Upper lobe of left lung (tissue), 6 donors: ENCODE results near the gene IL10RA. TPM values are rescaled to one million over a fixed set of nuclear protein-coding genes. Genes with fewer than 3 reads are reported as not detected.
"Not testable (repeated sequence)": the region's sequence is repeated elsewhere in the genome, so short reads cannot be mapped to it uniquely, and the experiment has no call there.

Experiments
- ATAC-seq, 2 donors: fragments of 200-7000 bp; cut with Tn5 transposase; one replicate each; pipeline ENCODE4 v1.9.1; 2022; ENCODE audit warnings: mild to moderate bottlenecking in 2 of 2, moderate library complexity in 2 of 2; ENCODE audit not compliant: low FRiP score in 2 of 2
- DNase-seq, 2 donors: peaks; one replicate each; pipeline ENCODE4 v3.0.0-alpha.2; 2019 to 2020
- H3K27ac ChIP-seq, 4 donors: fragments of 200-600 bp; sonication (generic); one replicate each; pipeline ENCODE4 v1.5.1; 2016 to 2019
- H3K27me3 ChIP-seq, 4 donors: fragments of 200-600 bp; sonication (generic); one replicate each; pipeline ENCODE4 v1.5.1; 2017 to 2019
- H3K36me3 ChIP-seq, 4 donors: fragments of 200-600 bp; sonication (generic); one replicate each; pipeline ENCODE4 v1.5.1; 2016 to 2019
- H3K4me1 ChIP-seq, 4 donors: fragments of 200-600 bp; sonication (generic); one replicate each; pipeline ENCODE4 v1.5.1; 2018 to 2019
- H3K4me3 ChIP-seq, 4 donors: fragments of 200-600 bp; sonication (generic); one replicate each; pipeline ENCODE4 v1.5.1; 2017 to 2019; ENCODE audit warnings: mild to moderate bottlenecking in 2 of 4, moderate library complexity in 1 of 4
- H3K9me3 ChIP-seq, 4 donors: fragments of 200-600 bp; sonication (generic); one replicate each; pipeline ENCODE4 v1.5.1; 2018 to 2019
- EP300 ChIP-seq, 4 donors: sonication (generic); formaldehyde crosslinking; IDR thresholded peaks; one replicate each; pipeline ENCODE4 v1.5.1; 2017; ENCODE audit warnings: antibody characterized with exemption in 4 of 4, control low read depth in 2 of 4
- POLR2A ChIP-seq, 4 donors: fragments of 450-650 bp; IDR thresholded peaks; one replicate each; pipeline ENCODE4 v1.5.1; 2016 to 2017; ENCODE audit warnings: antibody characterized with exemption in 4 of 4, mild to moderate bottlenecking in 2 of 4
- POLR2AphosphoS5 ChIP-seq, 2 donors: sonication (generic); formaldehyde crosslinking; IDR thresholded peaks; one replicate each; pipeline ENCODE4 v1.5.1; 2017; ENCODE audit warnings: antibody characterized with exemption in 2 of 2
- WGBS, 2 donors: methylation state at CpG; one replicate each; pipeline ENCODE4 v1.1.5; 2017 to 2018; 5-methylcytosine and 5-hydroxymethylcytosine counted together
- total RNA-seq, 6 donors: library from RNA; depleted of rRNA in 4 of 6; stranded (reverse); fragments of >200 nt in 4 of 6; gene quantifications; one replicate each; pipeline versions ENCODE4 v1.1.0 to v1.2.1, GENCODE V29; 2016 to 2021
- TF ChIP-seq, protein P1 (sequence below), 6 experiments: fragments of 450-650 bp in 4 of 6; fragments of 200-600 bp in 2 of 6; sonication (generic) in 2 of 6; IDR thresholded peaks; one replicate each; pipeline ENCODE4 v1.5.1; 2016 to 2019; ENCODE audit warnings: antibody characterized with exemption in 6 of 6
- donor health status: DM: no; HTN: no; CAD: no; lungs with moderate emphysema.
- donor health status: DM: no; HTN: yes; CAD: no; lungs with severe emphysema.

Gene IL10RA
- total RNA-seq, 6 donors from 2014 or later: 30.7 to 139 (median 46.1) TPM

DNA sequence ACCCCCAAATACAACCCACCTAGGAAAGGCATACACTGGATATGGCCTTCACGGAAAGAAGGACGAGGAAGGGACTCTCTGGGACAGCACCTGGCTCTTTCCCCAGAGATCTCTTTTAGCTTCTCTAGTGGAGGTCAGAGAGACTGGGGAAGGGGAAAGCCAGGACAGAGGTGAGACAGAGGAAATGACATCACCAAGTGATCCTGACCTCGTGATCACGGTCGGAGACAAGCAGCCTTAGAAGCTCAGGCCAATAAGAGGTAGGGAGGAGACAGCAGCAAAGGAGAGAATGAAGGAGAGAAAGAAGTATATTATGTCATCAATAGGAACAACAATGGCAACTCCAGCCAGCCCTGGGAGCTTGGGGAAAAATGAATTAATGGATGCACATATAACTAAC lies 41.6 kb upstream of the IL10RA start:
- Histone ChIP-seq H3K36me3 (no peaks in the 10 kb centered on the region), H3K27me3 (no peaks in the 10 kb centered on the region), H3K27ac (peak overlapping the region in 2 of 4 donors; percentile 36 to 42), H3K4me1 (peaks cover 5 to 15% (median 12%) of the 10 kb centered on the region in 4 donors), H3K9me3 (no peaks in the 10 kb centered on the region), H3K4me3 (no peak overlapping the region)
- TF ChIP-seq EP300 (IDR thresholded peaks at IDR 0.05) (no peak), POLR2AphosphoS5 (IDR thresholded peaks at IDR 0.05) (no peak)
- TF ChIP-seq, protein P1, sequence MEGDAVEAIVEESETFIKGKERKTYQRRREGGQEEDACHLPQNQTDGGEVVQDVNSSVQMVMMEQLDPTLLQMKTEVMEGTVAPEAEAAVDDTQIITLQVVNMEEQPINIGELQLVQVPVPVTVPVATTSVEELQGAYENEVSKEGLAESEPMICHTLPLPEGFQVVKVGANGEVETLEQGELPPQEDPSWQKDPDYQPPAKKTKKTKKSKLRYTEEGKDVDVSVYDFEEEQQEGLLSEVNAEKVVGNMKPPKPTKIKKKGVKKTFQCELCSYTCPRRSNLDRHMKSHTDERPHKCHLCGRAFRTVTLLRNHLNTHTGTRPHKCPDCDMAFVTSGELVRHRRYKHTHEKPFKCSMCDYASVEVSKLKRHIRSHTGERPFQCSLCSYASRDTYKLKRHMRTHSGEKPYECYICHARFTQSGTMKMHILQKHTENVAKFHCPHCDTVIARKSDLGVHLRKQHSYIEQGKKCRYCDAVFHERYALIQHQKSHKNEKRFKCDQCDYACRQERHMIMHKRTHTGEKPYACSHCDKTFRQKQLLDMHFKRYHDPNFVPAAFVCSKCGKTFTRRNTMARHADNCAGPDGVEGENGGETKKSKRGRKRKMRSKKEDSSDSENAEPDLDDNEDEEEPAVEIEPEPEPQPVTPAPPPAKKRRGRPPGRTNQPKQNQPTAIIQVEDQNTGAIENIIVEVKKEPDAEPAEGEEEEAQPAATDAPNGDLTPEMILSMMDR (IDR thresholded peaks at IDR 0.05): no peak
- ATAC-seq (no peak), DNase-seq (no peak)
- WGBS, 2 donors: 61 to 68% methylated on average over 5 of the region's 5 CpGs

DNA sequence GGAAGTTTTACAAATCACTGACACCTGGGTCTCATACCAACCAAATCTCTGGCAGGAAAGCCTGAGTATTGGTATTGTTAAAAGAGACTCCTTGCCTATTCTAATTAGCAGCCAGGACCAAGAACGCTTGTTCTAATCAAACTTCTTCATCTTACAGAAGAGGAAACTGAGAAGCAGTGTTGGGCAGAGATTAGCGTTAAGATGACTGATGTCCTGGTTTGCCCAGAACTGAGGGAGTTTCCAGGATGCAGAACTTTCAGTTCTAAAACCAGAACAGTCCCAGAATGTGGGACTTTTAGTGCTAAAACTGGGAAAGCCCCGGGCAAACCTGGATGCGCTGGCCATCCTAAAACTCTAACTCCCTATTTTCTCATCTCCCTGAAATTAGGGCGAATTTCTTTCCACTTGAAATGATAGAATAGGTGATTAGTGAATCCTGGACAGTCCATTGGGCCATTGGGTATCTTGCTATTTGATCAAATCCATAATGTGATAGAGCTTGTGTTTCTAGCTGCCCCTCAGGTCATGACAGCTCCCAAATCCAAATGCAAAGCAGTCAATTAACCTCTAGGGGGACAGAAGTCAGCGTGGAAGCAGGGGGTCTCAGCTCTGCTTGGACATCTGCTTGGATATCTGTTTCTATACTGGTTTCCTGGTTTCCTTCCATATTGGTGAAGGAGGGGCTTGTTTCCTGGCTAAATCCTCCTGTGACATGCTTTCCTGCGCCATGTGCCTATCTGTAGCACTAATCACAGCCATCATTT lies 41.0 kb upstream of the IL10RA start:
- TF ChIP-seq POLR2AphosphoS5 (IDR thresholded peaks at IDR 0.05) (peak in 1 of 2 donors; percentile 18), EP300 (IDR thresholded peaks at IDR 0.05) (peak; percentile 8 to 96 (median 70)), POLR2A (IDR thresholded peaks at IDR 0.05) (no peak)
- TF ChIP-seq, protein P1 (IDR thresholded peaks at IDR 0.05): peak in 2 of 6 experiments; percentile 5 to 16
- Histone ChIP-seq H3K27ac (peak overlapping the region; percentile 3 to 77 (median 65)), H3K27me3 (no peaks in the 10 kb centered on the region), H3K36me3 (no peaks in the 10 kb centered on the region), H3K4me3 (no peak overlapping the region), H3K4me1 (peaks cover 7 to 22% (median 15%) of the 10 kb centered on the region in 4 donors), H3K9me3 (no peaks in the 10 kb centered on the region)
- DNase-seq: no peak
- 42 to 52% methylated on average over 7 of the region's 7 CpGs for WGBS, 2 donors
- no peak for ATAC-seq

DNA sequence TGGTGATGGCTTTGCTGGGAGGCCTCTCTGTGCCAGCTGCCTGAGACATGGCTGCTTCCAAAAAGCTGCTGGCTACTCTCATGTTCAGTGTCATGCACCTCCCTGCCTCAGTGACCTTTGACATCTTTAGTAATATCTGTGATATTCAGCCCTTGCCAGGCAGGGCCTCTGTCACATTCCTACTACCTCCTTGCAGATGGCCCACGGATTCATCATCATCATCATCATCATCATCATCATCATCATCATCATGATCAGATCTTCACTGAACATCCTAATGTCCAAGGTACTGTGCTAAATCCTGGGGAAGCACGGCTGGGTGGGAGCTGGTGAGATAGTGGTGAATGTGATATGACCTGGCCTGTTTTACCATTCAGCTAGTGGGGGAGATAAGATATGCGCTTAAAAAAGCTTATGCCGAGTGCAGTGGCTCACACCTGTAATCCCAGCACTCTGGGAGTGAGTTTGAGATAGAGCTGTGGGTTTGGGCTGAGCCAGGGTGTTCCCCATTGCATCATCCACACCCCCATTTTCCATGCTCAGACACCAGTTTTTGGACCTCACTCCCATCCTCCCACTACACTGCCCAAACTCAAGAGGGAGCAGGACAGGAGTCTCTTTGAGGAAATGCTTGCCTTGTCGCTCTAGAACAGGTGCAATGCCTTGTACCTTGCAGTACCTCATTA lies 39.9 kb upstream of the IL10RA start:
- DNase-seq: no peak
- Histone ChIP-seq H3K27me3 (no peaks in the 10 kb centered on the region), H3K36me3 (no peaks in the 10 kb centered on the region), H3K4me1 (peaks cover 11 to 29% (median 18%) of the 10 kb centered on the region in 4 donors), H3K27ac (peak overlapping the region in 2 of 4 donors; percentile 62 to 77), H3K4me3 (no peak overlapping the region), H3K9me3 (no peaks in the 10 kb centered on the region)
- TF ChIP-seq POLR2A (IDR thresholded peaks at IDR 0.05) (no peak), EP300 (IDR thresholded peaks at IDR 0.05) (no peak), POLR2AphosphoS5 (IDR thresholded peaks at IDR 0.05) (no peak)
- TF ChIP-seq, protein P1 (IDR thresholded peaks at IDR 0.05): no peak
- WGBS, 2 donors: 74 to 79% methylated on average over 5 of the region's 5 CpGs
- ATAC-seq: no peak

DNA sequence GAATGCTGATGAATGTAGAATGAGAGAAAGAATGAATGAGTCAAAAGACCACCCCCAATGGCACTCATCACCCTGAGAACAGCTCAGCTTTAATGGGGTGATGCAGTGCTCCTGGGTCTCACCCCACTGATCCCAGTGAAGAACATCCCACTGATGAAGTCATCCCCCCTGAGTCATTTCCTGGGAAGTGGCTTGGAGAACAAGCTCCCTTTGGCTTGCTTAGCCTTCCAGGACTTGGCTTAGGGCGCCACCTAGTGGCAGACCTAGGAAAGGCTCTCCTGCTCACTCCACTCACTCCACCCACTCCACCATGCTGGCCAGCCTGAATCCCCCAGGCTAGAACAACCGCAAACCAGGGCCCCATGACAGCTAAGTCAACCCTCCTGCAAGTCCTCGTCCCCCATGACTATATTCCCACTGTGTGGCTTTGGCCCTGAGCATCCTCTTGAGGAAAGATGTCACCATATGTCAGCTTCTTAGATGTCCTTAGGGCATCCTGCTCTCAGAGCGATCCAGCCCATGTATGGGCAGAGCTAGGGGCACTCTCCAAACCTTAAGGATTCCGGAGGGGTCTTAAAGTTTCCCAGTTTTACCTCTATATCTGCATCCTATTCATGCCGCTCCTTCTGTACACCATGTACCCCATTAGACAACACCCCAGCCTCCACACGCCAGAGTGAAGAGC lies 39.2 kb upstream of the IL10RA start:
- H3K27ac ChIP-seq: no peak overlapping the region
- no peaks in the 10 kb centered on the region for H3K9me3 ChIP-seq
- 33 to 45% methylated on average over 6 to 7 of the region's 7 CpGs for WGBS, 2 donors
- DNase-seq: peak in 1 of 2 donors; percentile 90
- no peak overlapping the region for H3K4me3 ChIP-seq
- H3K27me3 ChIP-seq: no peaks in the 10 kb centered on the region
- ATAC-seq: peak; percentile 95 to 97
- H3K36me3 ChIP-seq: no peaks in the 10 kb centered on the region
- TF ChIP-seq, protein P1 (IDR thresholded peaks at IDR 0.05): peak; percentile 97 to 98 (median 97)
- TF ChIP-seq POLR2AphosphoS5 (IDR thresholded peaks at IDR 0.05) (peak; percentile 29 to 39), POLR2A (IDR thresholded peaks at IDR 0.05) (no peak)
- H3K4me1 ChIP-seq: peaks cover 11 to 29% (median 18%) of the 10 kb centered on the region in 4 donors

DNA sequence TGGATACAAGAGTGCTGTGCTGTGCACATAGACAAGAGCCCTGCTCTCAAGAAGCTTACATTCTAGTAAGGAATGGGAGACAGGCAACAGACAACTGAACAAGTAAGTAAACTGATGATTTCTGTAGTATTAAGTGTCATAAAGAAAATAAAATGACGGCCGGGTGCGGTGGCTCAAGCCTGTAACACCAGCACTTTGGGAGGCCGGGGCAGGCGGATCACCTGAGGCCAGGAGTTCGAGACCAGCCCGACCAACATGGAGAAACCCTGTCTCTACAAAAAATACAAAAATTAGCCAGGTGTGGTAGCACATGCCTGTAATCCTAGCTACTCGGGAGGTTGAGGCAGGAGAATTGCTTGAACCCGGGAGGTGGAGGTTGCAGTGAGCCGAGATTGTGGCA lies 38.4 kb upstream of the IL10RA start:
- H3K36me3 ChIP-seq, H3K27me3 ChIP-seq, H3K4me3 ChIP-seq, ATAC-seq, H3K27ac ChIP-seq, H3K9me3 ChIP-seq, DNase-seq: not testable (repeated sequence)
- 87% methylated on average over 10 of the region's 10 CpGs for WGBS, 2 donors
- peaks cover 11 to 37% (median 20%) of the 10 kb centered on the region in 4 donors for H3K4me1 ChIP-seq

DNA sequence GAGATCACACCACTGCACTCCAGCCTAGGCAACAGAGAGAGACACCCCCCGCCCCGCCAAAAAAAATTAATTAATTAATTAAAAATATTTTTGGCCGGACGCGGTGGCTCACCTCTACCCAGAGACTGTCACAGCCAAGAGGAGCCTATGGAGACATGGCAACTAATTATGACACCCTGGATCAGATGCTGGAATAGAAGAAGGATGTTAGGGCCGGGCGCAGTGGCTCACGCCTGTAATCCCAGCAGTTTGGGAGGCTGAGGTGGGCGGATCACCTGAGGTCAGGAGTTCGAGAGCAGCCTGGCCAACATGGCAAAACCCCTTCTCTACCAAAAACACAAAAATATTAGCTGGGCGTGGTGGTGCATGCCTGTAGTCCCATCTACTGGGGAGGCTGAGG lies 37.7 kb upstream of the IL10RA start:
- H3K9me3 ChIP-seq, ATAC-seq, H3K36me3 ChIP-seq, DNase-seq, H3K4me3 ChIP-seq, H3K27me3 ChIP-seq, H3K27ac ChIP-seq: not testable (repeated sequence)
- WGBS, 2 donors: 93% methylated on average over 11 of the region's 11 CpGs
- peaks cover 11 to 44% (median 26%) of the 10 kb centered on the region in 4 donors for H3K4me1 ChIP-seq
